GM21367 (cell line): ENCODE data around the gene USP6NL.

ENCODE experiments used
- ATAC-seq: cut with Tn5 transposase; IDR thresholded peaks from one replicate; pipeline ENCODE4 v1.9.1; 2021; ENCODE audit not compliant: unreplicated experiment

USP6NL gene

DNA sequence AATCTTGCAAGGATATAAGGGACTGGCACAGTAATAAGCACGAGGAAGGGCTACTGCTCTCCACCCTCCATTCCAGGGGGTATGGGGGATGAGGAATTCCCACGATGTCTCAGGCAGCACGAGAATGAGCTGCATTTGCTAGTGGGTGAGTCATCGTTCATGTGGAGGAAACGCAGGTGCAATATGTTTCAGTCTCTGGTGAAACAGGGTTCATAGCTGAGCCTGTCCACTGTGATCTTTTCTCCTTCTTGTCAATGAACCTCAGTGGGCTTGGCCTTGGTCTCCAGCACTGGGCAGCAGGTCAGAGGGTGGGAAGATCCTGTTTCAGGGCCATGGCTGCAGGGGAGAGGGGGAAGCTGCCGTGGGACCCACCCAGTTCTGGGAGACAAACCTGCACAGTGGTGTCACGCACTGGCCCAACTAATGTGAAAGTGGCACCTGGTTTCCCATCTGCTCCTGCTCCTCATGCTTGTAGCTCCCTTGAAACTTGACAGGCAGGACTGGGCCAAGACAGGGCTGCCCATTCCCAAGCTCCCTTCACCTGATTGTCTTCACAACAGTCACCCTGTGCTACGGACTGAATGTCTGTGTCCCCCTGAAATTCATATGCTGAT, 181.9 kb downstream of the USP6NL start:
- no peak for ATAC-seq

- no peak for ATAC-seq
Measured at GRCh38 chr10:11425676-11426075, 185.8 kb downstream of the USP6NL start.

DNA sequence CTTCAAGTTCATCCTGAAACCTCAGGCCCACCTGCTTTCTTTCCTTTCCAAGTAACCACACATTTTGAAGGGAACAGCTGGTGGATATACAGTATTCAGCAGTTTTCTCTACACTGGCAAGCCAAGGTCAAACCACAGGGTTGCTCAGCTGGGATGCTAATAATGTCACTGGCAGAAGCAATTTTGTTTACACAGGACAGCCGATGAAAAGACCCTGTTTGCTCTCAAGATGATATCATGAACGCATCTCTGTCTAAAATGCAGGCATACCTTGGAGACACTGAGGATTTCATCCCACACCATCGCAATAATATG, 186.2 kb downstream of the USP6NL start:
- no peak for ATAC-seq

- peak; percentile 57 for ATAC-seq
Measured at GRCh38 chr10:11424456-11425295, 186.8 kb downstream of the USP6NL start.

DNA sequence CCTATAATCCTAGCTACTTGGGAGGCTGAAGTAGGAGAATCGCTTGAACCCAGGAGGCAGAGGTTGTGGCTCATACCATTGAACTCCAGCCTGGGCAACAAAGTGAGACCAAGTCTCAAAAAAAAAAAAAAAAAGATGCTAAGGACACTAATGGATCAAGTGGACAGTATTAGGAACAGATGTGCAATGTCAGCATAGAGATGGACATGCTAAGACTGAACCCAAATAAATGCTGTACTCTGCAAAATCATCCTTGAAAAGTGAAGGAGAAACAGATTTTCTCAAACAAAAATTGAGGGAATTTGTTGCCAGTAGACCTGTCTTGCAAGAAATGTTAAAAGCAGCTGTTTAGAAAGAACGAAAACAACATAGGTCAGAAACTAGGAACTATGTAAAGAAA, 194.5 kb downstream of the USP6NL start:
- no peak for ATAC-seq

GRCh38 chr10:11415095-11415494, 196.4 kb downstream of the USP6NL start:
- no peak for ATAC-seq

GRCh38 chr10:11414314-11415038, 197.0 kb downstream of the USP6NL start:
- no peak for ATAC-seq

DNA sequence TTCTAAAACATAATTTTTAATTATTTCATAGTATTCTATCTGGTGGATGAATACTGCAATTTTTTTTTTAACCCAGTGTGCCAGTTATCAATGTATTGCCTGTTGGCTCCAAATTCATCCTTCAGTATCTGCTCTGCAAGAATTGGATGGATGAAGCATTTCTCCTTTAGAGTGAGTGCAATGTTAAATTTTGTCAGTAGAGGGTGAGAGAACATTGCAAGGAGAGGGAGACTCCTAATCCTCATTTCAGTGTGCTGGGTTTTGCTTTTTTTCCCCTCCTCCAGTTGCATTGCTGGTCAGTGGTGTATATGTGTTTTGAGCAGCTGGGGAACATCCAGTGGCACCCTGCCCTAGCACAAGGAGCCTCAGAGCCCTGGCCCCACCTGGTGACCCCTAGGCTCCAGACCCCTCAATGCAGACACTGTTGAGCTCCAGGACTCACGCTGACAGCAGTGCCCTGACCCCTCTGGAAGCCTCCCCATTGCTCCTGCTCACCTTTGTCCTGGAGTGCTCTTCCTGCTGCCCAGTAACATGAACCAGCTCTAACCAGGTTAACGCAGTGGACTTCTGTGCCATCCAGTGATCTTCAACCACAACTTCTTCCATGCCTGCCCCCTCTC, 199.4 kb downstream of the USP6NL start:
- no peak for ATAC-seq

- no peak for ATAC-seq
Measured at GRCh38 chr10:11409357-11409756, 202.1 kb downstream of the USP6NL start.

GRCh38 chr10:11407939-11408338, 203.5 kb downstream of the USP6NL start:
- ATAC-seq = no peak

GRCh38 chr10:11406746-11407145, 204.7 kb downstream of the USP6NL start:
- no peak for ATAC-seq

GRCh38 chr10:11404901-11405300, 206.5 kb downstream of the USP6NL start:
- ATAC-seq = no peak
